H1 (cell line): ENCODE measurements around the gene PAFAH1B1. TPM values are rescaled to one million over a fixed set of nuclear protein-coding genes. Genes with fewer than 3 reads are reported as not detected.
A peak's percentile ranks its signal among the peaks of the same experiment; 100 is the strongest.

Experiments used
- CTCF ChIA-PET: fragments of 300-600 bp; sonication (Branson Sonifier 250); formaldehyde crosslinking; loops from one replicate; lab custom pipeline; 2021; ENCODE audit not compliant: partially characterized antibody; lab: Charles Lee
- POLR2A ChIA-PET: fragments of 300-600 bp; sonication (Branson Sonifier 250); formaldehyde crosslinking; loops from one replicate; lab custom pipeline; 2021; ENCODE audit warnings: inconsistent platforms; ENCODE audit not compliant: partially characterized antibody; lab: Charles Lee
- DNase-seq, 2 experiments: peaks; one replicate each; pipeline versions ENCODE4 v3.0.0 to v3.0.0-alpha.2; 2010 to 2022; ENCODE audit warnings: low spot score in 2 of 2, low read depth in 1 of 2, mixed read lengths in 1 of 2
- FAIRE-seq: peaks from 2 replicates; lab custom pipeline; 2011; peaks lifted over from hg19 to GRCh38; lab: Jason Lieb, UNC
- H2AFZ ChIP-seq: 2 replicates; pipeline ENCODE4 v1.8.1; 2012; ENCODE audit warnings: low read length, inconsistent platforms
- H2AK5ac ChIP-seq: 2 replicates; pipeline ENCODE4 v1.6.1; 2013; ENCODE audit warnings: low read depth, low read length
- H2BK120ac ChIP-seq: replicated peaks from 2 replicates; pipeline ENCODE3; 2013; ENCODE audit warnings: low read depth, low read length, inconsistent platforms
- H2BK12ac ChIP-seq: 2 replicates; pipeline ENCODE4 v1.6.1; 2013; ENCODE audit warnings: low read depth, low read length
- H2BK15ac ChIP-seq: 2 replicates; pipeline ENCODE4 v1.6.1; 2013; ENCODE audit warnings: low read length
- H2BK20ac ChIP-seq: 2 replicates; pipeline ENCODE4 v1.6.1; 2013; ENCODE audit warnings: low read length
- H2BK5ac ChIP-seq: 2 replicates; pipeline ENCODE4 v1.6.1; 2013; ENCODE audit warnings: low read depth, low read length
- H3K14ac ChIP-seq: 2 replicates; pipeline ENCODE4 v1.6.1; 2013; ENCODE audit warnings: inconsistent platforms; ENCODE audit not compliant: insufficient read length
- H3K18ac ChIP-seq: 2 replicates; pipeline ENCODE4 v1.6.1; 2013; ENCODE audit warnings: low read length; ENCODE audit errors: extremely low read depth
- H3K23ac ChIP-seq: 2 replicates; pipeline ENCODE4 v1.6.1; 2013; ENCODE audit warnings: inconsistent platforms; ENCODE audit not compliant: insufficient read length
- H3K23me2 ChIP-seq: 2 replicates; pipeline ENCODE4 v1.6.1; 2013; ENCODE audit warnings: low read depth, low read length
- H3K27ac ChIP-seq: 2 replicates; pipeline ENCODE4 v1.6.1; 2011; ENCODE audit warnings: low read depth, low read length, inconsistent platforms
- H3K27me3 ChIP-seq, 4 experiments: replicated peaks in 1 of 4; 1 replicate in 1 of 4; 2 replicates in 3 of 4; pipeline versions ENCODE4 v1.6.1 to v1.8.1; 2011 to 2013; ENCODE audit warnings: low read length in 3 of 4, mild to moderate bottlenecking in 3 of 4, inconsistent platforms in 2 of 4, mixed read lengths in 2 of 4, moderate library complexity in 1 of 4; ENCODE audit not compliant: control insufficient read depth in 3 of 4, insufficient read depth in 3 of 4; ENCODE audit errors: extremely low read depth in 1 of 4
- H3K36me3 ChIP-seq, 4 experiments: 2 replicates each; pipeline versions ENCODE4 v1.6.1 to v1.8.1; 2011 to 2013; ENCODE audit warnings: mild to moderate bottlenecking in 4 of 4, low read length in 3 of 4, moderate library complexity in 2 of 4, control low read depth in 1 of 4, inconsistent platforms in 1 of 4; ENCODE audit not compliant: insufficient read depth in 4 of 4, control insufficient read depth in 2 of 4
- H3K4ac ChIP-seq: replicated peaks from 2 replicates; pipeline ENCODE3; 2013; ENCODE audit warnings: low read length, low read depth, mixed read lengths, inconsistent platforms; ENCODE audit not compliant: insufficient read length
- H3K4me1 ChIP-seq, 4 experiments: replicated peaks in 1 of 4; 1 replicate in 1 of 4; 2 replicates in 3 of 4; pipeline versions ENCODE4 v1.6.1 to v1.8.1; 2011 to 2013; ENCODE audit warnings: low read length in 3 of 4, inconsistent platforms in 2 of 4, mixed read lengths in 1 of 4; ENCODE audit not compliant: insufficient read depth in 4 of 4, control insufficient read depth in 3 of 4
- H3K4me2 ChIP-seq, 2 experiments: 2 replicates each; pipeline versions ENCODE4 v1.6.1 to v1.8.1; 2011 to 2013; ENCODE audit warnings: low read depth in 2 of 2, low read length in 2 of 2, control low read depth in 1 of 2, inconsistent platforms in 1 of 2, mild to moderate bottlenecking in 1 of 2; ENCODE audit not compliant: insufficient read depth in 1 of 2
- H3K4me3 ChIP-seq, 4 experiments: fragments of 200-600, 300-600 bp in 1 of 4; sonication (generic), shearing (Covaris generic), sonication (Bioruptor Twin) in 1 of 4; 2 replicates each; pipeline versions ENCODE4 v1.5.1 to v1.8.1; 2011 to 2016; ENCODE audit warnings: low read length in 4 of 4, low read depth in 3 of 4, control low read depth in 2 of 4, inconsistent platforms in 2 of 4, mild to moderate bottlenecking in 2 of 4, mixed read lengths in 1 of 4, moderate library complexity in 1 of 4; ENCODE audit not compliant: insufficient read depth in 2 of 4; ENCODE audit errors: extremely low read depth in 1 of 4
- H3K56ac ChIP-seq: replicated peaks from 2 replicates; pipeline ENCODE3; 2013; ENCODE audit warnings: low read depth, mild to moderate bottlenecking, mixed read lengths, low read length, inconsistent platforms; ENCODE audit not compliant: insufficient read length
- H3K79me1 ChIP-seq: 2 replicates; pipeline ENCODE4 v1.6.1; 2013; ENCODE audit warnings: low read depth, low read length, control low read depth
- H3K79me2 ChIP-seq, 2 experiments: 2 replicates each; pipeline versions ENCODE4 v1.6.1 to v1.8.1; 2012 to 2013; ENCODE audit warnings: low read length in 2 of 2, mild to moderate bottlenecking in 2 of 2, inconsistent platforms in 1 of 2; ENCODE audit not compliant: insufficient read depth in 2 of 2, control insufficient read depth in 1 of 2
- H3K9ac ChIP-seq, 4 experiments: replicated peaks in 1 of 4; 1 replicate in 1 of 4; 2 replicates in 3 of 4; pipeline versions ENCODE4 v1.6.1 to v1.8.1; 2011 to 2013; ENCODE audit warnings: low read depth in 3 of 4, low read length in 3 of 4, control low read depth in 2 of 4, mild to moderate bottlenecking in 2 of 4, moderate library complexity in 2 of 4, inconsistent platforms in 1 of 4; ENCODE audit errors: extremely low read depth in 1 of 4
- H3K9me3 ChIP-seq, 2 experiments: 2 replicates each; pipeline versions ENCODE4 v1.6.1 to v1.8.1; 2012 to 2013; ENCODE audit warnings: mild to moderate bottlenecking in 2 of 2, moderate library complexity in 2 of 2, control low read depth in 1 of 2, inconsistent platforms in 1 of 2, low read depth in 1 of 2, low read length in 1 of 2, mixed read lengths in 1 of 2; ENCODE audit not compliant: insufficient read depth in 2 of 2
- H4K20me1 ChIP-seq, 2 experiments: replicated peaks in 1 of 2; 2 replicates each; pipeline versions ENCODE3 to v1.8.1; 2011 to 2013; ENCODE audit warnings: inconsistent platforms in 2 of 2, low read length in 2 of 2, mild to moderate bottlenecking in 1 of 2; ENCODE audit not compliant: insufficient read depth in 2 of 2, control insufficient read depth in 1 of 2
- H4K5ac ChIP-seq: 2 replicates; pipeline ENCODE4 v1.6.1; 2013; ENCODE audit warnings: low read length, low read depth, mixed read lengths, inconsistent platforms; ENCODE audit not compliant: insufficient read length
- H4K8ac ChIP-seq: 2 replicates; pipeline ENCODE4 v1.8.0; 2013; ENCODE audit warnings: mild to moderate bottlenecking, moderate library complexity, low read length, inconsistent platforms; ENCODE audit not compliant: insufficient read depth; ENCODE audit errors: extremely low read depth
- H4K91ac ChIP-seq: replicated peaks from 2 replicates; pipeline ENCODE3; 2013; ENCODE audit warnings: low read length, mixed read lengths, inconsistent platforms; ENCODE audit not compliant: insufficient read length
- FOSL1 ChIP-seq: IDR thresholded peaks from 2 replicates; pipeline ENCODE4 v1.6.1; 2011; ENCODE audit warnings: mild to moderate bottlenecking, low read depth, low read length, moderate library complexity; ENCODE audit not compliant: insufficient read depth
- GABPA ChIP-seq: IDR thresholded peaks from 2 replicates; pipeline ENCODE4 v1.6.1; 2011; ENCODE audit warnings: mild to moderate bottlenecking, low read length, moderate library complexity, borderline replicate concordance; ENCODE audit not compliant: insufficient read depth
- JUN ChIP-seq: IDR thresholded peaks from 2 replicates; pipeline ENCODE4 v1.6.1; 2011; ENCODE audit warnings: low read depth, mild to moderate bottlenecking, improper control_type of control experiment, low read length
- KDM5A ChIP-seq: fragments of 200-600 bp; IDR thresholded peaks from 2 replicates; pipeline ENCODE4 v1.7.1; 2012; ENCODE audit warnings: mild to moderate bottlenecking, low read length, inconsistent platforms, mixed read lengths
- WGBS, 2 experiments: shearing (Covaris generic) in 1 of 2; methylation state at CpG; one replicate each; pipeline versions ENCODE4 v1.1.6 to v1.1.7; 2013 to 2015; ENCODE audit warnings: low lambda C conversion rate in 2 of 2, mixed read lengths in 2 of 2, inconsistent platforms in 1 of 2, low coverage in 1 of 2, missing lambda C conversion rate in 1 of 2; ENCODE audit not compliant: insufficient replicate concordance in 2 of 2, insufficient coverage in 1 of 2, insufficient read length in 1 of 2; ENCODE audit errors: extremely low coverage in 1 of 2, missing lambda C conversion rate in 1 of 2; 5-methylcytosine and 5-hydroxymethylcytosine counted together
- polyA plus RNA-seq, 7 experiments: library from polyadenylated mRNA; depleted of rRNA in 3 of 7; stranded (reverse) in 5 of 7; unstranded in 2 of 7; fragments of >200 nt in 5 of 7; fragments of 200-250 nt in 2 of 7; gene quantifications; 1 replicate in 5 of 7; 2 replicates in 1 of 7; 4 replicates in 1 of 7; pipeline versions ENCODE4 v1.2.1 to v1.2.3, GENCODE V29; 2011 to 2013; ENCODE audit warnings: missing spikeins in 2 of 7, mixed read lengths in 2 of 7
- total RNA-seq: library from RNA; stranded (reverse); fragmentation: NEBNext Ultra II Directional; extraction: Animal tissue kit (Norgen Biotek cat#: 25700); gene quantifications from 2 replicates; pipeline ENCODE4 v1.2.1, GENCODE V29; 2021
- TF ChIP-seq, protein P1 (sequence below): IDR thresholded peaks from 2 replicates; pipeline ENCODE4 v1.6.1; 2011; ENCODE audit warnings: low read length, improper control_type of control experiment
- TF ChIP-seq, protein P2 (sequence below), 3 experiments: IDR thresholded peaks; 1 replicate in 2 of 3; 2 replicates in 1 of 3; pipeline versions ENCODE4 v1.5.1 to v1.6.1; 2011; ENCODE audit warnings: low read length in 3 of 3, mild to moderate bottlenecking in 3 of 3, inconsistent platforms in 2 of 3, low read depth in 1 of 3, moderate library complexity in 1 of 3; ENCODE audit not compliant: insufficient read depth in 1 of 3; ENCODE audit errors: control extremely low read depth in 1 of 3
- TF ChIP-seq, protein P3 (sequence below): IDR thresholded peaks from 2 replicates; pipeline ENCODE4 v1.6.1; 2012; ENCODE audit warnings: low read length, inconsistent platforms

Gene PAFAH1B1
- total and polyA plus RNA-seq, 2 of the 8 experiments (the other 6 are each of a cell fraction or from before 2014, with no cell fraction given) = 42.0 to 152 TPM

DNA sequence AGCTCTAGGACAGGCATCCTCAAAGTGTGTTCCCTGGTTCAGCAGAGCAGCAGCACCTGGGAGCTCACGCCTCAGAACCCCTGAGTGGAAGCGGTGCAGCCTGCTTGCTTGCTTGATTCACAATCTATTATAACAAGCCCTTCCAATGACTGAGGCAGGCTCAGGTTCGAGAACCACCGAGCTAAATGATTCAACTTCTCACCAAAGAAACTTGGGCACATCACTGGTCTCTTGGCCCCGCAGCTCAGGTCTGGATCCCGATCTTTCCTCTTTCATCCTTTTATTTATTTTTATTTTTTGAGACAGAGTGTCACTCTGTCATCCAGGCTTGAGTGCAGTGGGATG is 93.6 kb downstream of the PAFAH1B1 start:
- H4K91ac ChIP-seq = no peak overlapping the region
- H4K5ac ChIP-seq = no peak overlapping the region
- H3K9ac ChIP-seq = no peak overlapping the region
- H3K9me3 ChIP-seq = no peaks in the 10 kb centered on the region
- CTCF ChIA-PET = interaction anchor here (0.7 to 4.3 kb wide), 9 partner anchors 9 to 353 kb away, joined by 3 to 30 read pairs (median 3); no protein-coding TSS in a partner anchor
- H2BK5ac ChIP-seq = 0 out of 2 replicates have a peak overlapping the region, but pooled peaks have one; percentile 28
- peaks cover 0 to 16% (median 7%) of the 10 kb centered on the region in 4 experiments; a peak in 4 of 8 replicates for H3K36me3 ChIP-seq
- no peak overlapping the region for H2BK12ac ChIP-seq
- H3K14ac ChIP-seq = no peak overlapping the region
- no peak overlapping the region for H2BK15ac ChIP-seq
- no peak overlapping the region for H3K56ac ChIP-seq
- POLR2A ChIA-PET = interaction anchor here (0.9 to 3.4 kb wide), 15 partner anchors 8 to 76 kb away, joined by 3 to 16 read pairs (median 4); no protein-coding TSS in a partner anchor
- peaks cover 0 to 7% (median 0%) of the 10 kb centered on the region in 4 experiments; a peak in 2 of 7 replicates for H3K4me1 ChIP-seq
- H3K23ac ChIP-seq = no peak overlapping the region
- H3K79me2 ChIP-seq = no peaks in the 10 kb centered on the region
- H3K23me2 ChIP-seq = no peaks in the 10 kb centered on the region
- H3K4me2 ChIP-seq = no peak overlapping the region
- no peak overlapping the region for H3K4me3 ChIP-seq
- H4K20me1 ChIP-seq = peaks cover 0 to 6% of the 10 kb centered on the region in 2 experiments
- no peak overlapping the region for H2BK120ac ChIP-seq
- H2BK20ac ChIP-seq = no peak overlapping the region
- no peak overlapping the region for H2AFZ ChIP-seq
- H3K27me3 ChIP-seq = no peaks in the 10 kb centered on the region
- no peak overlapping the region for H3K27ac ChIP-seq
- H4K8ac ChIP-seq = peak overlapping the region; percentile 22; the same call in 1 of the 2 replicates
- FAIRE-seq (no peak), DNase-seq (no peak)
- no peak overlapping the region; the same call in 1 of the 2 replicates for H2AK5ac ChIP-seq
- no peak overlapping the region for H3K18ac ChIP-seq
- WGBS, 2 experiments = 95% methylated on average over 6 of the region's 6 CpGs; no CpG with 5 or more reads in 1 of the 2 experiments
- H3K79me1 ChIP-seq = no peaks in the 10 kb centered on the region; the same call in 1 of the 2 replicates
- H3K4ac ChIP-seq = no peak overlapping the region
- TF ChIP-seq KDM5A = no peak
- TF ChIP-seq GABPA = no peak
- no peak for TF ChIP-seq FOSL1
- TF ChIP-seq, protein P1, sequence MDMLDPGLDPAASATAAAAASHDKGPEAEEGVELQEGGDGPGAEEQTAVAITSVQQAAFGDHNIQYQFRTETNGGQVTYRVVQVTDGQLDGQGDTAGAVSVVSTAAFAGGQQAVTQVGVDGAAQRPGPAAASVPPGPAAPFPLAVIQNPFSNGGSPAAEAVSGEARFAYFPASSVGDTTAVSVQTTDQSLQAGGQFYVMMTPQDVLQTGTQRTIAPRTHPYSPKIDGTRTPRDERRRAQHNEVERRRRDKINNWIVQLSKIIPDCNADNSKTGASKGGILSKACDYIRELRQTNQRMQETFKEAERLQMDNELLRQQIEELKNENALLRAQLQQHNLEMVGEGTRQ = no peak
- TF ChIP-seq, protein P2, sequence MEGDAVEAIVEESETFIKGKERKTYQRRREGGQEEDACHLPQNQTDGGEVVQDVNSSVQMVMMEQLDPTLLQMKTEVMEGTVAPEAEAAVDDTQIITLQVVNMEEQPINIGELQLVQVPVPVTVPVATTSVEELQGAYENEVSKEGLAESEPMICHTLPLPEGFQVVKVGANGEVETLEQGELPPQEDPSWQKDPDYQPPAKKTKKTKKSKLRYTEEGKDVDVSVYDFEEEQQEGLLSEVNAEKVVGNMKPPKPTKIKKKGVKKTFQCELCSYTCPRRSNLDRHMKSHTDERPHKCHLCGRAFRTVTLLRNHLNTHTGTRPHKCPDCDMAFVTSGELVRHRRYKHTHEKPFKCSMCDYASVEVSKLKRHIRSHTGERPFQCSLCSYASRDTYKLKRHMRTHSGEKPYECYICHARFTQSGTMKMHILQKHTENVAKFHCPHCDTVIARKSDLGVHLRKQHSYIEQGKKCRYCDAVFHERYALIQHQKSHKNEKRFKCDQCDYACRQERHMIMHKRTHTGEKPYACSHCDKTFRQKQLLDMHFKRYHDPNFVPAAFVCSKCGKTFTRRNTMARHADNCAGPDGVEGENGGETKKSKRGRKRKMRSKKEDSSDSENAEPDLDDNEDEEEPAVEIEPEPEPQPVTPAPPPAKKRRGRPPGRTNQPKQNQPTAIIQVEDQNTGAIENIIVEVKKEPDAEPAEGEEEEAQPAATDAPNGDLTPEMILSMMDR (IDR thresholded peaks at IDR 0.05; ENCODE audit: control extremely low read depth in 1 of 3, insufficient read depth in 1 of 3, low read depth in 1 of 3, low read length in 3 of 3) = no peak
- TF ChIP-seq, protein P3, sequence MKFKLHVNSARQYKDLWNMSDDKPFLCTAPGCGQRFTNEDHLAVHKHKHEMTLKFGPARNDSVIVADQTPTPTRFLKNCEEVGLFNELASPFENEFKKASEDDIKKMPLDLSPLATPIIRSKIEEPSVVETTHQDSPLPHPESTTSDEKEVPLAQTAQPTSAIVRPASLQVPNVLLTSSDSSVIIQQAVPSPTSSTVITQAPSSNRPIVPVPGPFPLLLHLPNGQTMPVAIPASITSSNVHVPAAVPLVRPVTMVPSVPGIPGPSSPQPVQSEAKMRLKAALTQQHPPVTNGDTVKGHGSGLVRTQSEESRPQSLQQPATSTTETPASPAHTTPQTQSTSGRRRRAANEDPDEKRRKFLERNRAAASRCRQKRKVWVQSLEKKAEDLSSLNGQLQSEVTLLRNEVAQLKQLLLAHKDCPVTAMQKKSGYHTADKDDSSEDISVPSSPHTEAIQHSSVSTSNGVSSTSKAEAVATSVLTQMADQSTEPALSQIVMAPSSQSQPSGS = no peak
- no peak for TF ChIP-seq JUN
